Common myeloid progenitor, CD34-positive (primary cell): Measurements from ENCODE around the gene RAP1GAP2.
"Not testable (repeated sequence)": the region's sequence is repeated elsewhere in the genome, so short reads cannot be mapped to it uniquely, and the experiment has no call there.

Source experiments
- CTCF ChIA-PET: fragments of 350-600 bp; sonication (Branson Sonifier 250); formaldehyde crosslinking; loops from one replicate; lab custom pipeline; 2021; ENCODE audit warnings: antibody characterized with exemption; lab: Charles Lee
- POLR2A ChIA-PET: fragments of 350-600 bp; sonication (Branson Sonifier 250); formaldehyde crosslinking; loops from one replicate; lab custom pipeline; 2021; ENCODE audit warnings: antibody characterized with exemption; lab: Charles Lee
- DNase-seq, 3 donors: peaks; one replicate each; pipeline versions ENCODE4 v3.0.0 to v3.0.0-alpha.2; 2013
- H3K27ac ChIP-seq, 2 experiments: 1 replicate in 1 of 2; 2 replicates in 1 of 2; pipeline ENCODE4 v1.7.0; 2013; ENCODE audit warnings: inconsistent platforms in 2 of 2, low read length in 2 of 2, mild to moderate bottlenecking in 2 of 2, low read depth in 1 of 2, moderate library complexity in 1 of 2; ENCODE audit not compliant: severe bottlenecking in 2 of 2, insufficient read depth in 1 of 2, poor library complexity in 1 of 2
- H3K27me3 ChIP-seq, 5 experiments: replicated peaks in 2 of 5; 1 replicate in 3 of 5; 2 replicates in 2 of 5; pipeline versions ENCODE4 v1.6.1 to v1.7.0; 2013; ENCODE audit warnings: low read length in 4 of 5, mild to moderate bottlenecking in 2 of 5, moderate library complexity in 2 of 5, inconsistent platforms in 1 of 5; ENCODE audit not compliant: insufficient read depth in 5 of 5, control insufficient read depth in 4 of 5
- H3K36me3 ChIP-seq, 4 experiments: 1 replicate in 2 of 4; 2 replicates in 2 of 4; pipeline versions ENCODE4 v1.6.1 to v1.7.0; 2013; ENCODE audit warnings: low read length in 3 of 4, control low read depth in 1 of 4, mild to moderate bottlenecking in 1 of 4; ENCODE audit not compliant: control insufficient read depth in 4 of 4, insufficient read depth in 4 of 4
- H3K4me1 ChIP-seq, 4 experiments: 1 replicate in 3 of 4; 2 replicates in 1 of 4; pipeline versions ENCODE4 v1.6.1 to v1.7.1; 2013; ENCODE audit warnings: low read length in 3 of 4, mild to moderate bottlenecking in 3 of 4, control low read depth in 1 of 4, inconsistent platforms in 1 of 4, moderate library complexity in 1 of 4; ENCODE audit not compliant: control insufficient read depth in 4 of 4, insufficient read depth in 4 of 4; ENCODE audit errors: control extremely low read depth in 1 of 4
- H3K4me3 ChIP-seq, 7 experiments: 1 replicate in 4 of 7; 2 replicates in 3 of 7; pipeline versions ENCODE4 v1.5.1 to v1.7.0; 2013; ENCODE audit warnings: mild to moderate bottlenecking in 7 of 7, low read length in 6 of 7, moderate library complexity in 6 of 7, inconsistent platforms in 2 of 7, low read depth in 2 of 7, control low read depth in 1 of 7; ENCODE audit not compliant: insufficient read depth in 4 of 7, control insufficient read depth in 1 of 7; ENCODE audit errors: extremely low read depth in 1 of 7
- H3K9me3 ChIP-seq, 5 experiments: 1 replicate in 4 of 5; 2 replicates in 1 of 5; pipeline versions ENCODE4 v1.6.1 to v1.7.1; 2013; ENCODE audit warnings: low read length in 4 of 5, mild to moderate bottlenecking in 2 of 5, inconsistent platforms in 1 of 5, low read depth in 1 of 5, moderate library complexity in 1 of 5; ENCODE audit not compliant: control insufficient read depth in 4 of 5, insufficient read depth in 2 of 5; ENCODE audit errors: control extremely low read depth in 1 of 5
- WGBS: methylation state at CpG from one replicate; pipeline ENCODE4 v1.1.5; 2013; ENCODE audit not compliant: insufficient coverage; 5-methylcytosine and 5-hydroxymethylcytosine counted together

The RAP1GAP2 gene

DNA sequence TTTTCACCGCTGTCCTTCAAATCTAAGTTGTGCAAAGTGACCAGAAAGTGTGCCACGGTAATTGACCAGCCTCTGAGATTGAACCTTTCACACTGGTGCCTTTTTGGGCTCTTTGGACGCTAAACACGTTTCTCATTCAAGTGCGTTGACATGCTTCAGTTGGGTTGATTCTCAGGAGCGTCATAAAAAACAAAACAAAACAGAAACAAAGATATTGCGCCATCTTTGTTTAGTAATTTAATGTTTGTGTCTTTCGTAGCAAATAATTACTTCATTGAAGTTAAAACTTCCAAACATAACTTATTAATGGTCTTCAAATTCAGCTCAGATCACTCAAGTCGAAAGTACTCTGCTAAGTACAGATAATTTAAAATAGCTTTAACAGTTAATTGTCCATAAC lies 187.0 kb downstream of the RAP1GAP2 start:
- DNase-seq = no peak
- no peak overlapping the region for H3K4me3 ChIP-seq
- 95% methylated on average over 4 of the region's 9 CpGs for WGBS
- ChIA-PET CTCF (no interaction called here), POLR2A (no interaction called here)
- peaks cover 13 to 54% (median 38%) of the 10 kb centered on the region in 4 experiments for H3K36me3 ChIP-seq
- no peaks in the 10 kb centered on the region for H3K27me3 ChIP-seq
- H3K4me1 ChIP-seq = no peaks in the 10 kb centered on the region
- H3K9me3 ChIP-seq = no peaks in the 10 kb centered on the region
- H3K27ac ChIP-seq = no peak overlapping the region

DNA sequence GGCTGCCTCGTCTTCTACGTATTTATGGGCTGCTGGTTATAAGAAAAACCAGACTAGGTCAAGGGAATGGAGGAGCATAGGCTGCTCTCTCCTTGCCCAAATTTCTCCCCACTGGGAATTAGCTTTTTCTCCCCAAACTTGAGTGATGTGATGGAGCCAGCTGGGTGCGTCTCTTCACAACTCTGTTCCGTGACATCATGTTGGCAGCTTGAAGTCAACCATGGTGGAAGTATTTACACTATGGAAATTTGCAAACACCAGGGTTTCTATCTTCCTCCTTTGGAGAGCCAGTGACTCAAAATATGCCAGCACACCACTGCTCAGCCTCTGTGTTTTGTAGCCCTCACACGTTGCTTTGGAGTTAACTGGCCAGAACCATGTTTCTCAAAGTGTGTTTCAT lies 189.1 kb downstream of the RAP1GAP2 start:
- H3K4me1 ChIP-seq = no peaks in the 10 kb centered on the region
- no peak for DNase-seq
- no peak overlapping the region for H3K4me3 ChIP-seq
- ChIA-PET POLR2A (no interaction called here), CTCF (interaction anchor here (1.6 kb wide), 1 partner anchor 203 kb away, joined by 3 read pairs; no protein-coding TSS in a partner anchor)
- peaks cover 14 to 53% (median 37%) of the 10 kb centered on the region in 4 experiments for H3K36me3 ChIP-seq
- no peaks in the 10 kb centered on the region for H3K9me3 ChIP-seq
- H3K27ac ChIP-seq = no peak overlapping the region
- no peaks in the 10 kb centered on the region for H3K27me3 ChIP-seq
- WGBS = no CpG with 5 or more reads among the region's 5 CpGs

DNA sequence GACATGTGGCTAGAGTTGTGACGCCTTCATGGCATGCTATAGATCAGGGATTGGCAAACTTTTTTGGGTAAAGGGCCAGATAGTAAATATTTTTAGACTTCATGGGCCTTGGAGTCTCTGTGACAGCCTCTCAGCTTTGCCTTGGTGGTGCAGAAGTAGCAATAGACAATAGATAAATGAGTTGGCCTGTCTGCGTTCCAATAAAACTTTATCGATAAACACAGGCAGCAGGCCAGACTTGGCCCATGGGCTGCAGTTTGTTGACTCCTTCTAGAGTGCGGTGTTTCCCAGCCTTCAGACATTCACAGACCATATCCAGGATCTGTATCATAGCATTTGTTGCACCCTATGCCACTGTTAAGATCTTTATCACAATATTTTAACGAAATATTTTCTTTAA lies 190.7 kb downstream of the RAP1GAP2 start:
- ChIA-PET CTCF (interaction anchor here (1.4 kb wide), 1 partner anchor 17 kb away, joined by 4 read pairs; no protein-coding TSS in a partner anchor), POLR2A (no interaction called here)
- Histone ChIP-seq H3K4me3 (no peak overlapping the region), H3K27me3 (no peaks in the 10 kb centered on the region), H3K36me3 (peaks cover 14 to 44% (median 29%) of the 10 kb centered on the region in 4 experiments), H3K9me3 (no peaks in the 10 kb centered on the region), H3K4me1 (no peaks in the 10 kb centered on the region), H3K27ac (no peak overlapping the region)
- WGBS = 100% methylated on average over 3 of the region's 5 CpGs
- no peak for DNase-seq

DNA sequence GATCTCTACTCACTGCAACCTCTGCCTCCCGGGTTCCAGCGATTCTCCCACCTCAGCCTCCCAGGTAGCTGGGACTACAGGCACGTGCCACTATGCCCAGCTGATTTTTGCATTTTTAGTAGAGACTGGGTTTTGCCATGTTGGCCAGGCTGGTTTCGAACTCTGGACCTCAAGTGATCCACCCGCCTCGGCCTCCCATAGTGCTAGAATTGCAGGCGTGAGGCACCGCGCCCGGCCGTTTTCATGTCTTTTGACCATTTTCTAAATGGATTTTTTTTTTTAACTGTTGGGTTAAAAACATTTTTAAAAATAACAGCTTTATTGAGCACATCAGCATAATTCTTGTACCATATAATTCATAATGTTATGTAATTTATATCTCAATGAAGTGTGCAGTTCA lies 193.2 kb downstream of the RAP1GAP2 start:
- DNase-seq, H3K9me3 ChIP-seq, H3K27me3 ChIP-seq, H3K4me1 ChIP-seq, CTCF ChIA-PET, H3K27ac ChIP-seq, POLR2A ChIA-PET, H3K4me3 ChIP-seq: not testable (repeated sequence)
- WGBS = 88% methylated on average over 6 of the region's 11 CpGs
- peaks cover 12 to 42% (median 28%) of the 10 kb centered on the region in 4 experiments for H3K36me3 ChIP-seq

DNA sequence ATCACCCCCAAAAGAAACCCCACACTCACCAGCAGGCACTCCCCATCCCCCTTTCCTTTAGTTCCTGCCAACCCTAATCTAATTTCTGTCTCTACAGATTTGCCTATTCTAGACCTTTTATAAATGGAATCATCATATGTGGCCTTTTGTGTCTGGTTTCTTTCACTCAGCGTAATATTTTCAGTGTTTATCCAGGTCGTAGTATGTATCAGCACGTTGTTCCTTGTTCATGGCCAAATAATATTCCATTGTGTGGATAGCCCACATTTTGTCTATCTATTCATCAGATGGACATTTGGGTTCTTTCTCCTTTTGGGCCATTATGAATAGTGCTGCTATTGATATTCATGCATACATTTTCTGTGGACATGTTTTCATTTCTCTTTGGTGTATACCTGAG lies 193.6 kb downstream of the RAP1GAP2 start:
- H3K27ac ChIP-seq = no peak overlapping the region
- POLR2A ChIA-PET = interaction anchor here (0.6 kb wide), 1 partner anchor 383 kb away, joined by 3 read pairs; no protein-coding TSS in a partner anchor
- H3K4me3 ChIP-seq = no peak overlapping the region

DNA sequence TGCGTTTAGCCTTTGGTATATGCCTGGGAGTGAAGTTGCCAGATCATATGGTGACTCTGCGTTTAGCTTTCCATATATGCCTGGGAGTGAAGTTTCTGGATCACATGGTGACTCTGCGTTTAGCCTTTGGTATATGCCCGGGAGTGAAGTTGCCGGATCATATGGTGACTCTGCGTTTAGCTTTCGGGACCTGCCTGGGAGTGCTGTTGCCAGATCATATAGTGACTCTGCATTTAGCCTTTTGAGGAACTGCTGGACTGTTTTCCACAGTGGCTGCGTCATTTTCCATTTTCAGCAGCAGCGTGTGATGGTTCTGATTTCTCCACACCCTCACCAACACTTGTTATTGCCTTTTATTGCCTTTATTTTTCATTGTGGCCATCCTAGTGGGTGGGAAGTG lies 194.2 kb downstream of the RAP1GAP2 start:
- DNase-seq = peak in 1 of 3 donors; percentile 6
- Histone ChIP-seq H3K27ac (no peak overlapping the region), H3K4me1 (no peaks in the 10 kb centered on the region), H3K9me3 (no peaks in the 10 kb centered on the region), H3K4me3 (no peak overlapping the region), H3K36me3 (peaks cover 6 to 39% (median 24%) of the 10 kb centered on the region in 4 experiments), H3K27me3 (no peaks in the 10 kb centered on the region)
- ChIA-PET POLR2A (interaction anchor here (0.6 kb wide), 1 partner anchor 383 kb away, joined by 3 read pairs; no protein-coding TSS in a partner anchor), CTCF (interaction anchor here (1.6 kb wide), 1 partner anchor 142 kb away, joined by 3 read pairs; no protein-coding TSS in a partner anchor)
- WGBS = 98% methylated on average over 7 of the region's 9 CpGs

More for the DNA sequence above, 193.6 kb downstream of the RAP1GAP2 start:
- no peaks in the 10 kb centered on the region for H3K4me1 ChIP-seq
- CTCF ChIA-PET = interaction anchor here (1.6 kb wide), 1 partner anchor 141 kb away, joined by 3 read pairs; no protein-coding TSS in a partner anchor
- H3K36me3 ChIP-seq = peaks cover 8 to 40% (median 25%) of the 10 kb centered on the region in 4 experiments
- no peaks in the 10 kb centered on the region for H3K27me3 ChIP-seq
- 100% methylated on average over 3 of the region's 3 CpGs for WGBS
- H3K9me3 ChIP-seq = no peaks in the 10 kb centered on the region
- DNase-seq = no peak

DNA sequence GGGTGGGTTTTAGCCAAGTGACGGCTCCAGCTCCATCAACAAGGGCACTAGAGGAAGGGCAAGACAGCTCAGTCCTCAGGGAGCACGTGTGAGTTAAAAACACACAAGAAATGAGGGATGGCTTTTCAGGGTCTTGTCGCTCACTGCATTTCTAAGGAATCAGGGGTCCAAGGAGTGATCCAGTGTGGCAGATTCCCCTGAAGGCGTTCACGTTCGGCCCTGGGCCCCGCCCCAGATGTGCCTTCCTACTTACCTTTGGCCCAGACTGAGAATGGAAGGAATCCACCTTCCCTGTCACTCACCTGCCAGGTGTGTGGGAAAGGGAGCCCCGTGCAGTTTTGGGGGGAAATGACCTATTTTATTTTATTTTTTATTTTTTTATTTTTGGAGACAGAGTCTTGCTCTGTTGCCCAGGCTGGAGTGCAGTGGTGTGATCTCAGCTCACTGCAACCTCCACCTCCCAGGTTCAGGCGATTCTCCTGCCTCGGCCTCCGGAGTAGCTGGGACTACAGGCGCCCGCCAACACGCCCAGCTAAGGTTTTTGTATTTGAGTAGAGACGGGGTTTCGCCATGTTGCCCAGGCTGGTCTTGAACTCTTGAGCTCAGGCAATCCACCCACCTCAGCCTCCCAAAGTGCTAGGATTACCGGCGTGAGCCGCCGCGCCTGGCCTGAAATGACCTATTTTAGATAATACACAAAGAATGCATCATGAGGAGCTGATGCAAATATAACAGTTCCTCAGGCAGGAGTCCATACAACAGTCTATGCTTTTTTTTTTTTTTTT lies 195.3 kb downstream of the RAP1GAP2 start:
- H3K4me1 ChIP-seq, H3K4me3 ChIP-seq, DNase-seq, H3K9me3 ChIP-seq, H3K27me3 ChIP-seq, H3K27ac ChIP-seq, POLR2A ChIA-PET: not testable (repeated sequence)
- peaks cover 2 to 45% (median 25%) of the 10 kb centered on the region in 4 experiments for H3K36me3 ChIP-seq
- WGBS = 97% methylated on average over 16 of the region's 21 CpGs
- CTCF ChIA-PET = interaction anchor here (1.0 to 1.6 kb wide), 2 partner anchors 21 to 143 kb away, joined by 3 to 5 read pairs; no protein-coding TSS in a partner anchor
